ENCODE data around the gene TMEM182.
A peak's percentile ranks its signal among the peaks of the same experiment; 100 is the strongest.

The TMEM182 gene

DNA sequence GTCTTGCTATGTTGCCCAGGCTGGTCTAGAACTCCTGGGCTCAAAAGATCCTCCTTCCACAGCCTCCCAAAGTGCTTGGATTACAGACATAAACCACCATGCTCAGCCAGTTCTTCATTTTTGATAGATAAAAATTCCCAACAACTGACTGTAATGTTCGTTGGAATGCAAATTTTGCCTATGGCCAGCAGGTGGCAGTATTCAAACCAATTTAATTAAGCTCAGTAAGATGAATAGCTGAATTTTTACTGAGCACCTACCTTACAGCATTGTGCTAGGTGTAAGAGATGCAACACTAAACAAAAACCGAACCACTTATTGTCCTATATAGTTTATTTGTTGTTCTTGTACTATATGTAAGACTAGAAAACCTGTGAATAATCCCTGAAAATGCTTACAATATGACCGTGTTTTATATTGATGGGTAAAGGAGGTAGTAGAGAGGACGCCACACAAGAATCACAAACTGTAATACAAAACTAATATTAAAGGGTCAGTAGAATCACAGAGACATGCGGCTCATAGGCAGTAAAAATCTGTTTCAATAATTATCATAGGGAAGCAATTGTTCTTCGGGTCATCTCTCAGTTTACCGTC is 8.2 kb upstream of the TMEM182 start:
- H3K27ac ChIP-seq: no peak overlapping the region
- TF ChIP-seq CTCF (conservative IDR thresholded peaks at IDR 0.05): peak; percentile 80

GRCh38 chr2:102754456-102755145 is 7.2 kb upstream of the TMEM182 start:
- H3K27ac ChIP-seq: no peak overlapping the region
- no peak for TF ChIP-seq CTCF (conservative IDR thresholded peaks at IDR 0.05)

DNA sequence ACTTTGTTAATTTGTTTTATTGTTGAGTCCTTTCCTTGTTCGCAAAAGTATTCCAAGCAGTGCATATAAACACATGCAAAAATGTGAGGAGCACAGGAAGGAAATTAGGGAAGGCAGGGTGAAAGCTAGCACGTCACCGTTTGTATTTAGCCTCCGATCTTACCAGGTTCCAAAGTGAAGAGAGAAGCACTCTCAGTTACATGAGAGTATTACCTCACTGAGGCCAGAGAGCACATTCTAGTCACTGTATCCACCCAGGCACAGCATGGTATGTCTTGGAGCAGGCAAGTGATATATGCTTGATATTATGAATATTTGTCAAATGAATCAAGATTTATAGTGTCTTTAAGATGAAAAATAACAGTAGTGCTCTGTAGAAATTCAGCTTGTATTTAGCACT is 6.5 kb upstream of the TMEM182 start:
- no peak overlapping the region for H3K27ac ChIP-seq
- no peak for TF ChIP-seq CTCF (conservative IDR thresholded peaks at IDR 0.05)

GRCh38 chr2:102758439-102758838 is 3.4 kb upstream of the TMEM182 start:
- no peak overlapping the region for H3K27ac ChIP-seq
- no peak for TF ChIP-seq CTCF (conservative IDR thresholded peaks at IDR 0.05)

GRCh38 chr2:102764083-102764482 is 2.3 kb downstream of the TMEM182 start:
- H3K27ac ChIP-seq: no peak overlapping the region
- TF ChIP-seq CTCF (conservative IDR thresholded peaks at IDR 0.05): no peak

GRCh38 chr2:102765061-102765460 is 3.2 kb downstream of the TMEM182 start:
- no peak for TF ChIP-seq CTCF (conservative IDR thresholded peaks at IDR 0.05)
- H3K27ac ChIP-seq: no peak overlapping the region

DNA sequence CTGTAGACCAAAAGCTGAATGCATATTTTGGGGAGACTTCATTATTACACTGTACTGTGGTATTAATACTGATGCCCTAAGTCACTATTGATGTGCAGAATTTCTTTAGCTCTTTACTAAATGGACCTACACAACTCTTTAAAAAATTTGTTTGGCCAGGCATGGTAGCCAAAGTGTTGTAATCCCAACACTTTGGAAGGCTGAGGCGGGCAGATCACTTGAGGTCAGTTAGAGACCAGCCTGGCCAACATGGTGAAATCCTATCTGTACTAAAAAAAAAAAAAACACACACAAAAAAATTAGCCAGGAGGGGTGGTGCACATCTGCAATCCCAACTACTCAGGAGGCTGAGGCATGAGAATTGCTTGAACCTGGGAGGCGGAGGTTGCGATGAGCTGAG is 6.4 kb downstream of the TMEM182 start:
- H3K27ac ChIP-seq: no peak overlapping the region; the same call in 1 of the 2 replicates
- TF ChIP-seq CTCF (conservative IDR thresholded peaks at IDR 0.05): no peak

Data from VCaP (cell line).